GM19043 (cell line): ENCODE results near the gene HYDIN.
"Not testable (repeated sequence)": the region's sequence is repeated elsewhere in the genome, so short reads cannot be mapped to it uniquely, and the experiment has no call there.

Experiments
- ATAC-seq: cut with Tn5 transposase; IDR thresholded peaks from one replicate; pipeline ENCODE4 v1.9.1; 2021; ENCODE audit warnings: low read depth; ENCODE audit not compliant: unreplicated experiment

The HYDIN gene

GRCh38 chr16:71226229-71227141 is 4.0 kb downstream of the HYDIN start:
- no peak for ATAC-seq

GRCh38 chr16:71225145-71225544 is 5.4 kb downstream of the HYDIN start:
- ATAC-seq = no peak

- ATAC-seq = no peak
These were observed 12.1 kb downstream of the HYDIN start for GRCh38 chr16:71218306-71218963.

- no peak for ATAC-seq
These were observed 13.0 kb downstream of the HYDIN start for GRCh38 chr16:71217506-71217905.

- ATAC-seq = no peak
These were observed 13.8 kb downstream of the HYDIN start for GRCh38 chr16:71216714-71217113.

- ATAC-seq = no peak
These were observed 15.7 kb downstream of the HYDIN start for GRCh38 chr16:71214746-71215381.

- no peak for ATAC-seq
These were observed 24.9 kb downstream of the HYDIN start for GRCh38 chr16:71205482-71206131.

- ATAC-seq = no peak
These were observed 26.9 kb downstream of the HYDIN start for GRCh38 chr16:71203631-71204030.

- no peak for ATAC-seq
These were observed 29.0 kb downstream of the HYDIN start for GRCh38 chr16:71201556-71201955.

- ATAC-seq = no peak
These were observed 29.5 kb downstream of the HYDIN start for GRCh38 chr16:71201054-71201453.

- no peak for ATAC-seq
These were observed 32.1 kb downstream of the HYDIN start for GRCh38 chr16:71198408-71198807.

GRCh38 chr16:71192387-71192786 is 38.1 kb downstream of the HYDIN start:
- ATAC-seq = no peak

GRCh38 chr16:71188956-71189712 is 41.4 kb downstream of the HYDIN start:
- ATAC-seq = no peak

GRCh38 chr16:71185347-71185746 is 45.2 kb downstream of the HYDIN start:
- no peak for ATAC-seq

- no peak for ATAC-seq
These were observed 51.0 kb downstream of the HYDIN start for GRCh38 chr16:71179569-71179968.

GRCh38 chr16:71172481-71173207 is 57.9 kb downstream of the HYDIN start:
- no peak for ATAC-seq

GRCh38 chr16:71161007-71161406 is 69.5 kb downstream of the HYDIN start:
- not testable (repeated sequence) for ATAC-seq

GRCh38 chr16:71157278-71157677 is 73.2 kb downstream of the HYDIN start:
- not testable (repeated sequence) for ATAC-seq

- ATAC-seq = not testable (repeated sequence)
These were observed 77.2 kb downstream of the HYDIN start for GRCh38 chr16:71153329-71153728.
